Neuronal stem cell (in vitro differentiated cells): ENCODE measurements around the gene USO1.

Source experiments
- DNase-seq: peaks from one replicate; pipeline ENCODE4 v3.0.0-alpha.2; 2013; ENCODE audit warnings: low spot score
- H2AFZ ChIP-seq: one replicate; pipeline ENCODE4 v1.6.1; 2013; ENCODE audit warnings: mild to moderate bottlenecking, low read length, inconsistent platforms
- H2AK5ac ChIP-seq: 2 replicates; pipeline ENCODE4 v1.6.1; 2013; ENCODE audit warnings: low read depth, mild to moderate bottlenecking, inconsistent platforms, low read length, moderate library complexity, mixed read lengths
- H2BK120ac ChIP-seq: 2 replicates; pipeline ENCODE4 v1.6.1; 2013; ENCODE audit warnings: low read depth, mild to moderate bottlenecking, inconsistent platforms, low read length, moderate library complexity, mixed read lengths
- H2BK12ac ChIP-seq: one replicate; pipeline ENCODE4 v1.6.1; 2013; ENCODE audit warnings: low read length, inconsistent platforms
- H2BK15ac ChIP-seq: 2 replicates; pipeline ENCODE4 v1.6.1; 2013; ENCODE audit warnings: mild to moderate bottlenecking, low read length, inconsistent platforms, mixed read lengths
- H2BK5ac ChIP-seq: one replicate; pipeline ENCODE4 v1.6.1; 2013; ENCODE audit warnings: inconsistent platforms, mild to moderate bottlenecking, low read length, moderate library complexity
- H3K14ac ChIP-seq: one replicate; pipeline ENCODE4 v1.6.1; 2013; ENCODE audit warnings: low read length, inconsistent platforms
- H3K18ac ChIP-seq: 2 replicates; pipeline ENCODE4 v1.6.1; 2013; ENCODE audit warnings: low read length, inconsistent platforms
- H3K23ac ChIP-seq: 2 replicates; pipeline ENCODE4 v1.6.1; 2013; ENCODE audit warnings: low read depth, mild to moderate bottlenecking, mixed read lengths, low read length, inconsistent platforms; ENCODE audit not compliant: poor library complexity
- H3K27ac ChIP-seq: replicated peaks from 3 replicates; pipeline ENCODE4 v1.5.1; 2013; ENCODE audit warnings: low read length, inconsistent platforms
- H3K27me3 ChIP-seq, 3 experiments: 2 replicates each; pipeline ENCODE4 v1.6.1; 2013; ENCODE audit warnings: low read length in 3 of 3, mild to moderate bottlenecking in 2 of 3, inconsistent platforms in 1 of 3, low read depth in 1 of 3, mixed read lengths in 1 of 3, moderate library complexity in 1 of 3; ENCODE audit not compliant: control insufficient read depth in 3 of 3, insufficient read depth in 3 of 3
- H3K36me3 ChIP-seq, 2 donors: replicated peaks in 1 of 2; 2 replicates each; pipeline ENCODE4 v1.6.1; 2013; ENCODE audit warnings: low read length in 2 of 2; ENCODE audit not compliant: control insufficient read depth in 2 of 2, insufficient read depth in 2 of 2
- H3K4ac ChIP-seq: 2 replicates; pipeline ENCODE4 v1.6.1; 2013; ENCODE audit warnings: inconsistent platforms, mild to moderate bottlenecking, low read length, moderate library complexity
- H3K4me1 ChIP-seq, 2 donors: 1 replicate in 1 of 2; 2 replicates in 1 of 2; pipeline ENCODE4 v1.6.1; 2013; ENCODE audit warnings: low read length in 2 of 2, low read depth in 1 of 2; ENCODE audit not compliant: control insufficient read depth in 2 of 2, insufficient read depth in 1 of 2
- H3K4me2 ChIP-seq: one replicate; pipeline ENCODE4 v1.6.1; 2013; ENCODE audit warnings: mild to moderate bottlenecking, low read length, inconsistent platforms; ENCODE audit not compliant: insufficient read depth, poor library complexity, severe bottlenecking
- H3K4me3 ChIP-seq, 2 donors: 2 replicates each; pipeline ENCODE4 v1.5.1; 2013; ENCODE audit warnings: low read length in 2 of 2, mild to moderate bottlenecking in 2 of 2, inconsistent platforms in 1 of 2, moderate library complexity in 1 of 2
- H3K79me1 ChIP-seq: one replicate; pipeline ENCODE4 v1.6.1; 2013; ENCODE audit warnings: low read depth, mild to moderate bottlenecking, inconsistent platforms, low read length, moderate library complexity
- H3K9ac ChIP-seq: one replicate; pipeline ENCODE4 v1.6.1; 2013; ENCODE audit warnings: mild to moderate bottlenecking, low read depth, low read length, inconsistent platforms; ENCODE audit not compliant: poor library complexity
- H3K9me3 ChIP-seq, 2 donors: replicated peaks in 1 of 2; 2 replicates each; pipeline versions ENCODE3 to v1.6.1; 2013; ENCODE audit warnings: low read length in 2 of 2, mild to moderate bottlenecking in 2 of 2, inconsistent platforms in 1 of 2, low read depth in 1 of 2, mixed read lengths in 1 of 2, moderate library complexity in 1 of 2; ENCODE audit not compliant: control insufficient read depth in 2 of 2, insufficient read depth in 1 of 2
- H4K8ac ChIP-seq: one replicate; pipeline ENCODE4 v1.6.1; 2013; ENCODE audit warnings: low read depth, mild to moderate bottlenecking, inconsistent platforms, low read length, moderate library complexity
- H4K91ac ChIP-seq: one replicate; pipeline ENCODE4 v1.6.1; 2013; ENCODE audit warnings: low read length, low read depth, mild to moderate bottlenecking, inconsistent platforms; ENCODE audit not compliant: poor library complexity
- WGBS, 2 donors: extraction: QIAGEN DNeasy Blood & Tissue Kit; methylation state at CpG; one replicate each; pipeline ENCODE4 v1.1.7; 2013; ENCODE audit warnings: missing lambda C conversion rate in 2 of 2, mixed read lengths in 1 of 2; ENCODE audit not compliant: insufficient read length in 2 of 2, insufficient replicate concordance in 1 of 2; ENCODE audit errors: extremely low coverage in 2 of 2; 5-methylcytosine and 5-hydroxymethylcytosine counted together

Gene USO1

GRCh38 chr4:75741027-75741426 lies 16.6 kb downstream of the USO1 start:
- Histone ChIP-seq H2AFZ (no peak overlapping the region), H2BK12ac (no peak overlapping the region), H4K91ac (no peak overlapping the region), H2BK15ac (no peak overlapping the region), H2AK5ac (no peak overlapping the region), H3K9me3 (no peaks in the 10 kb centered on the region), H3K4me3 (no peak overlapping the region), H3K27me3 (no peaks in the 10 kb centered on the region), H3K4me1 (no peaks in the 10 kb centered on the region), H3K4me2 (no peak overlapping the region), H3K9ac (no peak overlapping the region), H4K8ac (no peak overlapping the region), H2BK5ac (no peak overlapping the region), H3K36me3 (peaks cover 0 to 11% of the 10 kb centered on the region in 2 donors), H3K18ac (no peak overlapping the region), H3K23ac (no peak overlapping the region), H3K4ac (no peak overlapping the region), H3K79me1 (no peaks in the 10 kb centered on the region), H3K27ac (no peak overlapping the region), H3K14ac (no peak overlapping the region), H2BK120ac (no peak overlapping the region)
- DNase-seq = no peak
- no CpG with 5 or more reads among the region's 2 CpGs for WGBS, 2 donors

- Histone ChIP-seq H3K14ac (no peak overlapping the region), H3K27me3 (no peaks in the 10 kb centered on the region), H3K9me3 (no peaks in the 10 kb centered on the region), H4K8ac (no peak overlapping the region), H3K18ac (no peak overlapping the region), H3K23ac (no peak overlapping the region), H2AFZ (no peak overlapping the region), H2BK15ac (no peak overlapping the region), H2BK5ac (no peak overlapping the region), H3K4ac (no peak overlapping the region), H3K36me3 (peaks cover 0 to 5% of the 10 kb centered on the region in 2 donors), H2BK120ac (no peak overlapping the region), H3K4me1 (no peaks in the 10 kb centered on the region), H4K91ac (no peak overlapping the region), H3K4me3 (no peak overlapping the region), H3K27ac (no peak overlapping the region), H3K9ac (no peak overlapping the region), H3K79me1 (no peaks in the 10 kb centered on the region), H2BK12ac (no peak overlapping the region), H3K4me2 (no peak overlapping the region), H2AK5ac (no peak overlapping the region)
- DNase-seq = no peak
Measured at GRCh38 chr4:75742451-75742850, 18.1 kb downstream of the USO1 start.

GRCh38 chr4:75745161-75745560 lies 20.8 kb downstream of the USO1 start:
- H3K27ac ChIP-seq = no peak overlapping the region

GRCh38 chr4:75745721-75746199 lies 21.4 kb downstream of the USO1 start:
- Histone ChIP-seq H3K36me3 (peaks cover 0 to 2% of the 10 kb centered on the region in 2 donors), H4K91ac (no peak overlapping the region), H3K9me3 (no peaks in the 10 kb centered on the region), H2BK120ac (no peak overlapping the region), H3K18ac (no peak overlapping the region), H2AK5ac (no peak overlapping the region), H2BK12ac (no peak overlapping the region), H4K8ac (no peak overlapping the region), H3K27ac (no peak overlapping the region), H3K27me3 (no peaks in the 10 kb centered on the region), H3K23ac (no peak overlapping the region), H3K14ac (no peak overlapping the region), H3K9ac (no peak overlapping the region), H3K4me2 (no peak overlapping the region), H2AFZ (no peak overlapping the region), H3K4ac (no peak overlapping the region), H2BK5ac (no peak overlapping the region), H3K4me3 (no peak overlapping the region), H2BK15ac (no peak overlapping the region), H3K79me1 (no peaks in the 10 kb centered on the region), H3K4me1 (no peaks in the 10 kb centered on the region)
- DNase-seq = no peak
- WGBS, 2 donors = no CpG with 5 or more reads among the region's 9 CpGs

More at GRCh38 chr4:75745161-75745560, 20.8 kb downstream of the USO1 start:
- no peak overlapping the region for H3K4me3 ChIP-seq
- no peak overlapping the region for H3K4me2 ChIP-seq
- H2BK120ac ChIP-seq = no peak overlapping the region
- no peak overlapping the region for H3K4ac ChIP-seq
- no peak overlapping the region for H2BK15ac ChIP-seq
- H3K79me1 ChIP-seq = no peaks in the 10 kb centered on the region
- no peaks in the 10 kb centered on the region for H3K27me3 ChIP-seq
- H2AFZ ChIP-seq = no peak overlapping the region
- no peaks in the 10 kb centered on the region for H3K9me3 ChIP-seq
- H2BK5ac ChIP-seq = no peak overlapping the region
- WGBS, 2 donors = no CpG with 5 or more reads among the region's 2 CpGs
- no peak overlapping the region for H4K91ac ChIP-seq
- H3K18ac ChIP-seq = no peak overlapping the region
- no peak overlapping the region for H3K9ac ChIP-seq
- DNase-seq = no peak
- H3K14ac ChIP-seq = no peak overlapping the region
- H3K23ac ChIP-seq = no peak overlapping the region
- H4K8ac ChIP-seq = no peak overlapping the region
- no peaks in the 10 kb centered on the region for H3K4me1 ChIP-seq
- peaks cover 0 to 2% of the 10 kb centered on the region in 2 donors for H3K36me3 ChIP-seq
- no peak overlapping the region for H2AK5ac ChIP-seq
- H2BK12ac ChIP-seq = no peak overlapping the region
